Coronary artery (tissue), 2 donors: ENCODE results near the gene PACSIN2.

Experiments used
- DNase-seq: peaks from one replicate; pipeline ENCODE4 v3.0.0-alpha.2; 2017; ENCODE audit warnings: low spot score
- H3K27ac ChIP-seq, 2 donors: fragments of 200-600 bp; sonication (generic); one replicate each; pipeline ENCODE4 v1.5.1; 2016 to 2019
- H3K4me3 ChIP-seq: fragments of 200-600 bp; sonication (generic); 2 replicates; pipeline ENCODE4 v1.5.1; 2016; ENCODE audit warnings: mild to moderate bottlenecking, moderate library complexity
- CTCF ChIP-seq: fragments of 200-600 bp; sonication (generic); IDR thresholded peaks from one replicate; pipeline ENCODE4 v1.5.1; 2019; ENCODE audit warnings: antibody characterized with exemption

Gene PACSIN2

GRCh38 chr22:42879371-42880021, 135.5 kb downstream of the PACSIN2 start:
- H3K4me3 ChIP-seq, result no peak overlapping the region
- H3K27ac ChIP-seq, result no peak overlapping the region
- DNase-seq, result no peak
- TF ChIP-seq CTCF, result no peak

- Histone ChIP-seq H3K27ac (no peak overlapping the region), H3K4me3 (no peak overlapping the region)
- no peak for TF ChIP-seq CTCF
- no peak for DNase-seq
These were observed 136.2 kb downstream of the PACSIN2 start for GRCh38 chr22:42878561-42879305.

GRCh38 chr22:42877597-42878340, 137.2 kb downstream of the PACSIN2 start:
- DNase-seq, result no peak
- Histone ChIP-seq H3K4me3 (no peak overlapping the region), H3K27ac (no peak overlapping the region)
- no peak for TF ChIP-seq CTCF

- Histone ChIP-seq H3K27ac (no peak overlapping the region), H3K4me3 (no peak overlapping the region)
- TF ChIP-seq CTCF, result no peak
- DNase-seq, result no peak
These were observed 137.8 kb downstream of the PACSIN2 start for GRCh38 chr22:42877158-42877557.

GRCh38 chr22:42876041-42876440, 138.9 kb downstream of the PACSIN2 start:
- TF ChIP-seq CTCF, result no peak
- H3K27ac ChIP-seq, result no peak overlapping the region
- no peak for DNase-seq
- H3K4me3 ChIP-seq, result no peak overlapping the region

- H3K4me3 ChIP-seq, result no peak overlapping the region
- no peak for TF ChIP-seq CTCF
- no peak overlapping the region for H3K27ac ChIP-seq
- DNase-seq, result no peak
These were observed 140.9 kb downstream of the PACSIN2 start for GRCh38 chr22:42874010-42874409.
